Natural killer cell (primary cell): ENCODE measurements around the gene VPS52. TPM values are rescaled to one million over a fixed set of nuclear protein-coding genes. Genes with fewer than 3 reads are reported as not detected.

Experiments used
- ATAC-seq, 3 donors: fragments of 150-1000 bp in 2 of 3; fragments of 200-7000 bp in 1 of 3; cut with Tn5 transposase; 1 replicate in 1 of 3; 2 replicates in 2 of 3; pipeline ENCODE4 v1.10.0; 2021; ENCODE audit warnings: mild to moderate bottlenecking in 2 of 3, moderate library complexity in 2 of 3
- DNase-seq, 2 donors: peaks; one replicate each; pipeline versions ENCODE4 v3.0.0 to v3.0.0-alpha.2; 2013 to 2021; ENCODE audit warnings: mixed read lengths in 1 of 2
- H3K27ac ChIP-seq: one replicate; pipeline ENCODE4 v1.5.1; 2013; ENCODE audit warnings: mild to moderate bottlenecking, low read length
- H3K27me3 ChIP-seq: one replicate; pipeline ENCODE4 v1.6.1; 2013; ENCODE audit warnings: low read length; ENCODE audit not compliant: control insufficient read depth, insufficient read depth
- H3K36me3 ChIP-seq: one replicate; pipeline ENCODE4 v1.6.1; 2013; ENCODE audit warnings: low read length; ENCODE audit not compliant: control insufficient read depth, insufficient read depth
- H3K4me1 ChIP-seq: one replicate; pipeline ENCODE4 v1.6.1; 2013; ENCODE audit warnings: low read length; ENCODE audit not compliant: control insufficient read depth, insufficient read depth
- H3K4me3 ChIP-seq: one replicate; pipeline ENCODE4 v1.5.1; 2013; ENCODE audit warnings: low read length
- H3K9me3 ChIP-seq: one replicate; pipeline ENCODE4 v1.6.1; 2013; ENCODE audit warnings: low read length; ENCODE audit not compliant: control insufficient read depth, insufficient read depth
- H3K27ac Mint-ChIP-seq, 2 donors: one replicate each; pipeline ENCODE4 v1.8.0; 2022; ENCODE audit warnings: mild to moderate bottlenecking in 2 of 2, mixed read lengths in 2 of 2, moderate library complexity in 1 of 2
- H3K27me3 Mint-ChIP-seq, 2 donors: one replicate each; pipeline ENCODE4 v1.8.0; 2022; ENCODE audit warnings: low read depth in 2 of 2, mixed read lengths in 2 of 2
- H3K36me3 Mint-ChIP-seq: one replicate; pipeline ENCODE4 v1.8.0; 2022; ENCODE audit warnings: mixed read lengths
- H3K4me1 Mint-ChIP-seq, 2 donors: one replicate each; pipeline ENCODE4 v1.8.0; 2022; ENCODE audit warnings: mixed read lengths in 2 of 2
- H3K4me3 Mint-ChIP-seq: one replicate; pipeline ENCODE4 v1.8.0; 2022; ENCODE audit warnings: mild to moderate bottlenecking, moderate library complexity, mixed read lengths
- H3K9me3 Mint-ChIP-seq, 2 donors: one replicate each; pipeline ENCODE4 v1.8.0; 2022; ENCODE audit warnings: mixed read lengths in 2 of 2
- WGBS: methylation state at CpG from one replicate; pipeline ENCODE4 v1.1.7; 2013; ENCODE audit warnings: missing lambda C conversion rate; ENCODE audit not compliant: insufficient coverage; 5-methylcytosine and 5-hydroxymethylcytosine counted together
- intact Hi-C: fragments of 100-400 bp; cut with micrococcal nuclease; formaldehyde crosslinking; loops from one replicate; pipeline ENCODE4 v1.14.2; 2022
- total RNA-seq, 4 donors: library from RNA; stranded (reverse); fragments of 120-200 nt in 1 of 4; gene quantifications; one replicate each; pipeline versions ENCODE4 v1.2.3 to v1.2.4, GENCODE V29; 2013 to 2022
- TF ChIP-seq, protein P1 (sequence below): fragments of 200-600 bp; IDR thresholded peaks from one replicate; pipeline ENCODE4 v1.8.0; 2022; ENCODE audit warnings: antibody characterized with exemption

The VPS52 gene
- total RNA-seq, 3 donors from 2014 or later (not counting 1 experiment from before 2014, with no cell fraction given), result 98.0 to 112 (median 99.4) TPM

DNA sequence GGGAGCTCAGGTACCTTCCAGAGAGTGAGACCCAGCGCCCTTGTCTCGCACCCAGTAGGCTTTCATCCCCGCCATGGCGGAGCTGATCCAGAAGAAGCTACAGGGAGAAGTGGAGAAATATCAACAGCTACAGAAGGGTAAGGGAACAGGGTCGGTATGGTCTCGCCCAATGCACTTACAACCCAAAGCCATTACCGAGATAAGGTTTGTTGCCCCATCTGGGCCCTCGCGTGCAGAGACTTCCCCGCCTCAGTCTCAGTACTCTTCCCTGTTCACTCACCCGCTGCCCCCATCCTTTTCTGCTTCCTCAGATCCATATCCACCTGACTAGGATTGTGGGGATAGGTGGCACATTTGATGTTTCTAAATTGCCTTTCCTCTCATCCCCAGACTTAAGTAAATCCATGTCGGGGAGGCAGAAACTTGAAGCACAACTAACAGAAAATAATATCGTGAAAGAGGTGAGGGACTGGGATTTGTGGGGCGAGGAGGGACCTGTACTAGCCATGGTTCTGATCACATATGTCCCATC lies 18.2 kb upstream of the VPS52 start:
- Histone ChIP-seq H3K36me3 (peaks cover 53% of the 10 kb centered on the region), H3K27me3 (no peaks in the 10 kb centered on the region), H3K27ac (peak overlapping the region; percentile 51), H3K9me3 (no peaks in the 10 kb centered on the region), H3K4me3 (peak overlapping the region; percentile 81), H3K4me1 (peaks cover 23% of the 10 kb centered on the region)
- Mint-ChIP-seq H3K4me3 (peak overlapping the region; percentile 99), H3K27ac (peak overlapping the region; percentile 92 to 94), H3K27me3 (no peaks in the 10 kb centered on the region), H3K36me3 (peaks cover 8% of the 10 kb centered on the region), H3K9me3 (no peaks in the 10 kb centered on the region), H3K4me1 (peaks cover 39 to 48% of the 10 kb centered on the region in 2 donors)
- DNase-seq, result no peak
- 5% methylated on average over 11 of the region's 14 CpGs for WGBS
- intact Hi-C loops, result loop anchor here (1.0 kb wide), 4 partner anchors 9 to 33 kb away; partner anchors contain the start of genes B3GALT4 and RPS18
- TF ChIP-seq, protein P1, sequence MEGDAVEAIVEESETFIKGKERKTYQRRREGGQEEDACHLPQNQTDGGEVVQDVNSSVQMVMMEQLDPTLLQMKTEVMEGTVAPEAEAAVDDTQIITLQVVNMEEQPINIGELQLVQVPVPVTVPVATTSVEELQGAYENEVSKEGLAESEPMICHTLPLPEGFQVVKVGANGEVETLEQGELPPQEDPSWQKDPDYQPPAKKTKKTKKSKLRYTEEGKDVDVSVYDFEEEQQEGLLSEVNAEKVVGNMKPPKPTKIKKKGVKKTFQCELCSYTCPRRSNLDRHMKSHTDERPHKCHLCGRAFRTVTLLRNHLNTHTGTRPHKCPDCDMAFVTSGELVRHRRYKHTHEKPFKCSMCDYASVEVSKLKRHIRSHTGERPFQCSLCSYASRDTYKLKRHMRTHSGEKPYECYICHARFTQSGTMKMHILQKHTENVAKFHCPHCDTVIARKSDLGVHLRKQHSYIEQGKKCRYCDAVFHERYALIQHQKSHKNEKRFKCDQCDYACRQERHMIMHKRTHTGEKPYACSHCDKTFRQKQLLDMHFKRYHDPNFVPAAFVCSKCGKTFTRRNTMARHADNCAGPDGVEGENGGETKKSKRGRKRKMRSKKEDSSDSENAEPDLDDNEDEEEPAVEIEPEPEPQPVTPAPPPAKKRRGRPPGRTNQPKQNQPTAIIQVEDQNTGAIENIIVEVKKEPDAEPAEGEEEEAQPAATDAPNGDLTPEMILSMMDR, result no peak
- ATAC-seq, result peak in 2 of 3 donors; percentile 14 to 24

DNA sequence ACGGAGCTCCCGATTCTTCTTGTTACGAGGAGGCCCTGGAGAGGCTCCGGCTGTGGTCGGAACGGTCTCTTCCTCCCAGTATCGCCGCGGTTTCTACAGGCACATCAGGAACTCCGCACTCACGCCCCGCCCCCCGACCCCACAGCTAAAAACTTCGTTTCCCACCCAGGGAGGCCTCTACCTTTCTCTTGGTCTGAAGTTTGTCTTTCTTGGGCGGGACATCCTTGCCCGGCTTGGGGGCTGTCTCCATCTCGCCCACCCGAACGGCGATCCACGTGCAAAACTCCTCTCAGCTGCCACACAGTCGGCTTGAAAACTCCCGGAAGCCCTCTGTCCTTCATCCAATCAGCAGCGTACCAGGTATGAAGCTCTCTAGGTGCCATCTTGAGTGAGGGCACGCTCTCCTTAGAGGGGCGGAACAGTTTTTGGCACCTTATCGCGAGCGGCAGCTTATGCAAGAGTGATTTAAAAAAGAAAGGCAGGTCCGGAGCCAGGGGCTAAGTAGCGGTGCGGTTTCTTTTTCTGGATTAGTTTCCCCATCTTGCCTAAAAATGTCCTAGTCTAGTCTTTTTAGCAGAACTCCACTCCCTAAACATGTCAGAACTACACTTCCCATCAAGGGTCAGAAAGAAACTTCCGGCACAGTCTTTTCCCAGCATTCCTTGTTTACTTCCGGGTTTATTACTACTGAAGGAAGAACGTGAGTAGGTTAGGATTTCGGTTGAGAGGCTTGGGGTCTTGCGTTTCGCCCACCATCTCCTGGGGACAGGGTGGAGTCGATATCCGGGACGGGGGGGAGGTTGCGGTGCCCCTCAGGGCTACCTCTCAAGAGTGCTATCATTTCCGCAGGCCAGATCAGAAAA lies 17.5 kb upstream of the VPS52 start, which contains the start of the genes PFDN6 and WDR46:
Gene PFDN6 (plus strand): TSS at position 681 of the 863 bp plus-strand sequence. CDS start 256 bp downstream, outside the sequence.
Gene WDR46 (minus strand): TSS at position 319 of the 863 bp plus-strand sequence. CDS start 69 bp downstream, at position 250.
- Mint-ChIP-seq H3K4me1 (peaks cover 39 to 48% of the 10 kb centered on the region in 2 donors), H3K9me3 (no peaks in the 10 kb centered on the region), H3K36me3 (peaks cover 8% of the 10 kb centered on the region), H3K27ac (peak within 1 kb of the TSS; percentile 92 to 94), H3K27me3 (no peaks in the 10 kb centered on the region), H3K4me3 (peak within 1 kb of the TSS; percentile 99)
- intact Hi-C loops, result loop anchor here (1.0 kb wide), 4 partner anchors 10 to 34 kb away; partner anchors contain the start of genes B3GALT4 and RPS18
- under 1% methylated on average over 43 of the region's 43 CpGs for WGBS
- H3K36me3 ChIP-seq, result peaks cover 53% of the 10 kb centered on the region
- peaks cover 23% of the 10 kb centered on the region for H3K4me1 ChIP-seq
- peak within 1 kb of the TSS; percentile 81 for H3K4me3 ChIP-seq
- ATAC-seq (peak; percentile 95 to 96 (median 96)), DNase-seq (peak; percentile 78 to 92)
- H3K9me3 ChIP-seq, result no peaks in the 10 kb centered on the region
- TF ChIP-seq, protein P1, result no peak
- H3K27me3 ChIP-seq, result no peaks in the 10 kb centered on the region
- H3K27ac ChIP-seq, result peak within 1 kb of the TSS; percentile 51

DNA sequence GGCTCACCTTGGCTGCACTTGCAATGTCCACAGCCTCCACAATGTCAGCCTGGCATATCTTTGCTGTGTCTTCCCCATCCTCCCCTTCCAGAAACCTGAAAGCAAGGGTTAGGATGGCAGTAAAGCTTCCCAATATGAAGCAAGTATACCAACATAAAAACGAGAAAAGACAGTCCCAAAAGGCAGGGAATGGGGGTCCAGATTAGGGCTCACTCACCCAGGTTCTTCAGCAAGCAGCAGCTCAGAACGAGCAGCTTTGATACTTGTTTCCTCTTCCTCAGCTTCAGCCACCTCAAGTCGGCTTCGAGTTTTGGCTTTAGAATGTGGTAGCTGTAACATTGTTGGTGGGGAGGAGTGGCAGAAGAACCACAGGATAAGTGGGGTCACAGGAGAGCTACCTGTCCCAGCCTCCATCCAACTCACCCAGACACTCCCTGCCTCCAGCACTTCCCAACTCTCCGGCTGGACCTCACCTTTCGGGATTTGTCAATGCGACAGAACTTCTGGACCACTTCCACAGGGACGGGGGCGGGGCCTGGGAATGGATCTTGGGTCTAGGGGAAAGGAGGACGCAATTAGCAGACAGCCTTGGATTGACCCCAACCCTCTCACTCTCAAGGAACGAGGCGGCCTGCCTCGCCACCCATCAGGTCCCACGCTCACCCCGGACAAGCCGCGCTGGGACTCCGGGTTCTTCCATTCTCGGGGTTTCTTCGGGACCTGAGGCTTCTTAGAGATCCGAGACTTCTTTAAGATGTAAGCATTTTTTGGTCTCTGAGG lies 16.7 kb upstream of the VPS52 start:
- Mint-ChIP-seq H3K4me1 (peaks cover 39 to 48% of the 10 kb centered on the region in 2 donors), H3K27ac (peak overlapping the region; percentile 92 to 94), H3K4me3 (peak overlapping the region; percentile 99), H3K36me3 (peaks cover 8% of the 10 kb centered on the region), H3K9me3 (no peaks in the 10 kb centered on the region), H3K27me3 (no peaks in the 10 kb centered on the region)
- TF ChIP-seq, protein P1, result no peak
- Histone ChIP-seq H3K4me1 (peaks cover 23% of the 10 kb centered on the region), H3K4me3 (peak overlapping the region; percentile 81), H3K27ac (peak overlapping the region; percentile 0), H3K27me3 (no peaks in the 10 kb centered on the region), H3K9me3 (no peaks in the 10 kb centered on the region), H3K36me3 (peaks cover 48% of the 10 kb centered on the region)
- DNase-seq, result no peak
- no peak for ATAC-seq
- WGBS, result 11% methylated on average over 19 of the region's 21 CpGs
- intact Hi-C loops, result no loop called here
